Stimulated activated CD4-positive, alpha-beta T cell treated with anti-CD3 and anti-CD28 coated beads, TNF-alpha, amount 100 ng/mL, for 4 hours (primary cell): ENCODE results near the gene SAFB2.

Experiments
- DNase-seq, 3 experiments: peaks; one replicate each; pipeline ENCODE4 v3.0.0-alpha.2; 2020; ENCODE audit warnings: low read depth in 3 of 3

SAFB2 gene

GRCh38 chr19:5542665-5543064 lies 79.9 kb downstream of the SAFB2 start:
- no peak for DNase-seq

GRCh38 chr19:5541456-5541855 lies 81.1 kb downstream of the SAFB2 start:
- DNase-seq: no peak

GRCh38 chr19:5540208-5540607 lies 82.4 kb downstream of the SAFB2 start:
- no peak for DNase-seq

- DNase-seq: no peak
Observed at GRCh38 chr19:5537870-5538269, 84.7 kb downstream of the SAFB2 start.
